Panc1 (cell line): ENCODE measurements around the gene MYO16. TPM values are rescaled to one million over a fixed set of nuclear protein-coding genes. Genes with fewer than 3 reads are reported as not detected.

ENCODE experiments used
- ATAC-seq: fragments of 200-7000 bp; cut with Tn5 transposase; 2 replicates; pipeline ENCODE4 v1.9.1; 2020; ENCODE audit warnings: mild to moderate bottlenecking, moderate library complexity
- BruUV-seq: library from RNA; stranded (reverse); fragments of 400-500 nt; replicated peaks from 2 replicates; lab custom pipeline; 2021; lab: Mats Ljungman, UMichigan
- CTCF ChIA-PET: fragments of 300-600 bp; sonication (Branson Sonifier 250); formaldehyde crosslinking; loops from one replicate; lab custom pipeline; 2022; ENCODE audit warnings: antibody characterized with exemption; lab: Charles Lee
- POLR2A ChIA-PET: fragments of 300-600 bp; sonication (Branson Sonifier 250); formaldehyde crosslinking; loops from one replicate; lab custom pipeline; 2022; ENCODE audit warnings: antibody characterized with exemption; lab: Charles Lee
- DNase-seq: peaks from one replicate; pipeline ENCODE4 v3.0.0-alpha.2; 2010; ENCODE audit warnings: low read depth, low spot score
- H3K27ac ChIP-seq: 2 replicates; pipeline ENCODE4 v1.5.1; 2011; ENCODE audit warnings: mild to moderate bottlenecking, low read length, inconsistent platforms
- H3K27me3 ChIP-seq: fragments of 200-500 bp; sonication (Bioruptor generic); 2 replicates; pipeline ENCODE4 v1.6.0; 2014; ENCODE audit warnings: low read length, inconsistent platforms; ENCODE audit not compliant: control insufficient read depth, insufficient read depth
- H3K36me3 ChIP-seq: fragments of 200-500 bp; sonication (Bioruptor generic); 2 replicates; pipeline ENCODE4 v1.5.1; 2014; ENCODE audit warnings: inconsistent platforms, mild to moderate bottlenecking, low read length, moderate library complexity; ENCODE audit not compliant: control insufficient read depth, insufficient read depth
- H3K4me1 ChIP-seq: 2 replicates; pipeline ENCODE4 v1.5.1; 2011; ENCODE audit warnings: inconsistent platforms, mild to moderate bottlenecking, low read length, moderate library complexity; ENCODE audit not compliant: control insufficient read depth, insufficient read depth
- H3K4me3 ChIP-seq, 2 experiments: 2 replicates each; pipeline ENCODE4 v1.5.1; 2011 to 2012; ENCODE audit warnings: low read depth in 2 of 2, low read length in 2 of 2, mild to moderate bottlenecking in 2 of 2, inconsistent platforms in 1 of 2, moderate library complexity in 1 of 2
- H3K9me3 ChIP-seq: fragments of 200-500 bp; sonication (Bioruptor generic); 2 replicates; pipeline ENCODE4 v1.5.1; 2014; ENCODE audit warnings: low read depth, mild to moderate bottlenecking, inconsistent platforms, low read length, moderate library complexity; ENCODE audit not compliant: control insufficient read depth, insufficient read depth
- CTCF ChIP-seq: fragments of 450-650 bp; IDR thresholded peaks from 2 replicates; pipeline ENCODE4 v1.5.1; 2017; ENCODE audit warnings: mild to moderate bottlenecking
- POLR2AphosphoS5 ChIP-seq: IDR thresholded peaks from 2 replicates; pipeline ENCODE4 v1.6.1; 2012; ENCODE audit warnings: mild to moderate bottlenecking, low read depth, low read length, moderate library complexity
- SIN3A ChIP-seq: IDR thresholded peaks from 2 replicates; pipeline ENCODE4 v1.6.1; 2012; ENCODE audit warnings: low read depth, mild to moderate bottlenecking, low read length, moderate library complexity, borderline replicate concordance; ENCODE audit not compliant: insufficient read depth
- TCF7L2 ChIP-seq: IDR thresholded peaks from 2 replicates; pipeline ENCODE4 v1.6.1; 2011; ENCODE audit warnings: mild to moderate bottlenecking, low read depth, low read length, inconsistent platforms
- in situ Hi-C: cut with HindIII; loops from 2 replicates; pipeline ENCODE4 v1.10.0; 2016; ENCODE audit warnings: low sequenced_read_pairs, low pct_unique_long_range_greater_than_20kb
- intact Hi-C: fragments of 100-400 bp; cut with micrococcal nuclease; formaldehyde crosslinking; loops from one replicate; pipeline ENCODE4 v1.10.0; 2022; ENCODE audit not compliant: unreplicated experiment
- total RNA-seq: library from RNA; stranded (reverse); gene quantifications from one replicate; pipeline ENCODE4 v1.2.1, GENCODE V29; 2021; ENCODE audit not compliant: unreplicated experiment
- TF ChIP-seq, protein P1 (sequence below), 2 experiments: IDR thresholded peaks; 2 replicates each; pipeline ENCODE4 v1.6.1; 2011 to 2012; ENCODE audit warnings: low read depth in 2 of 2, control low read depth in 1 of 2, low read length in 1 of 2, mild to moderate bottlenecking in 1 of 2, moderate library complexity in 1 of 2; ENCODE audit not compliant: insufficient read depth in 1 of 2

MYO16 gene
- total RNA-seq, 1 experiment from 2014 or later: 0.08 TPM

GRCh38 chr13:109110159-109110558 is 480.7 kb downstream of the MYO16 start:
- Histone ChIP-seq H3K4me3 (no peak overlapping the region), H3K4me1 (no peaks in the 10 kb centered on the region), H3K36me3 (no peaks in the 10 kb centered on the region), H3K27me3 (no peaks in the 10 kb centered on the region), H3K27ac (no peak overlapping the region), H3K9me3 (no peaks in the 10 kb centered on the region)
- CTCF ChIA-PET: no interaction called here
- TF ChIP-seq SIN3A (no peak), POLR2AphosphoS5 (no peak), TCF7L2 (no peak), CTCF (no peak)
- TF ChIP-seq, protein P1, sequence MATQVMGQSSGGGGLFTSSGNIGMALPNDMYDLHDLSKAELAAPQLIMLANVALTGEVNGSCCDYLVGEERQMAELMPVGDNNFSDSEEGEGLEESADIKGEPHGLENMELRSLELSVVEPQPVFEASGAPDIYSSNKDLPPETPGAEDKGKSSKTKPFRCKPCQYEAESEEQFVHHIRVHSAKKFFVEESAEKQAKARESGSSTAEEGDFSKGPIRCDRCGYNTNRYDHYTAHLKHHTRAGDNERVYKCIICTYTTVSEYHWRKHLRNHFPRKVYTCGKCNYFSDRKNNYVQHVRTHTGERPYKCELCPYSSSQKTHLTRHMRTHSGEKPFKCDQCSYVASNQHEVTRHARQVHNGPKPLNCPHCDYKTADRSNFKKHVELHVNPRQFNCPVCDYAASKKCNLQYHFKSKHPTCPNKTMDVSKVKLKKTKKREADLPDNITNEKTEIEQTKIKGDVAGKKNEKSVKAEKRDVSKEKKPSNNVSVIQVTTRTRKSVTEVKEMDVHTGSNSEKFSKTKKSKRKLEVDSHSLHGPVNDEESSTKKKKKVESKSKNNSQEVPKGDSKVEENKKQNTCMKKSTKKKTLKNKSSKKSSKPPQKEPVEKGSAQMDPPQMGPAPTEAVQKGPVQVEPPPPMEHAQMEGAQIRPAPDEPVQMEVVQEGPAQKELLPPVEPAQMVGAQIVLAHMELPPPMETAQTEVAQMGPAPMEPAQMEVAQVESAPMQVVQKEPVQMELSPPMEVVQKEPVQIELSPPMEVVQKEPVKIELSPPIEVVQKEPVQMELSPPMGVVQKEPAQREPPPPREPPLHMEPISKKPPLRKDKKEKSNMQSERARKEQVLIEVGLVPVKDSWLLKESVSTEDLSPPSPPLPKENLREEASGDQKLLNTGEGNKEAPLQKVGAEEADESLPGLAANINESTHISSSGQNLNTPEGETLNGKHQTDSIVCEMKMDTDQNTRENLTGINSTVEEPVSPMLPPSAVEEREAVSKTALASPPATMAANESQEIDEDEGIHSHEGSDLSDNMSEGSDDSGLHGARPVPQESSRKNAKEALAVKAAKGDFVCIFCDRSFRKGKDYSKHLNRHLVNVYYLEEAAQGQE (IDR thresholded peaks at IDR 0.05; ENCODE audit: insufficient read depth in 1 of 2, low read depth in 2 of 2, low read length in 1 of 2): no peak
- POLR2A ChIA-PET: no interaction called here
- ATAC-seq (no peak), DNase-seq (no peak)
- no TSS peak for BruUV-seq
- intact Hi-C loops (no loop called here), in situ Hi-C loops (no loop called here)

- ChIA-PET CTCF (no interaction called here), POLR2A (no interaction called here)
- no peak overlapping the region for H3K4me3 ChIP-seq
- BruUV-seq: no TSS peak
- no peak for TF ChIP-seq TCF7L2
- no peak for TF ChIP-seq POLR2AphosphoS5
- no peak for TF ChIP-seq CTCF
- no peak for TF ChIP-seq SIN3A
- TF ChIP-seq, protein P1 (IDR thresholded peaks at IDR 0.05; ENCODE audit: insufficient read depth in 1 of 2, low read depth in 2 of 2, low read length in 1 of 2): no peak
- no peaks in the 10 kb centered on the region for H3K9me3 ChIP-seq
- DNase-seq (no peak), ATAC-seq (no peak)
- H3K4me1 ChIP-seq: no peaks in the 10 kb centered on the region
- in situ Hi-C loops (no loop called here), intact Hi-C loops (no loop called here)
- H3K27me3 ChIP-seq: no peaks in the 10 kb centered on the region
- H3K36me3 ChIP-seq: no peaks in the 10 kb centered on the region
- H3K27ac ChIP-seq: no peak overlapping the region
Measured at GRCh38 chr13:109111141-109111540, 481.7 kb downstream of the MYO16 start.
